ENCODE data around the gene OR2H1. TPM values are rescaled to one million over a fixed set of nuclear protein-coding genes. Genes with fewer than 3 reads are reported as not detected.

The OR2H1 gene
- total and polyA plus RNA-seq, 2 donors (not counting 1 experiment from before 2014, with no cell fraction given) = not detected

DNA sequence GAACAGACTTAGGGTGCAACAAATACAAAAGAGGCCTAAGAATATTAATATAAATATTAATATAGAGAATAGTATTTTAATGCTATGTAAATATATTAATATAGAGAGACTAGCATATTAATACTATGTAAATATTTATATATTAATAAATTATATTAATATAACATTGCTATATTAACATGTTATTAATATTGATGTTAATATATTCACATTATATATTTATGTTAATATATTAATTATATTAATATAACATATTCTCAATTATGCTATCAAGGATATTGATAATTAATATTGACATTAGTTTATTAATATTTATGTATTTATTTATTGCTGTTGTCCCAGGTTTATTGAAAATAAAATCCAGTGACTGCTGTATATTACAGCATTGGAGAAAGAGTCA lies 31.9 kb downstream of the OR2H1 start:
- no peak overlapping the region for H3K9ac ChIP-seq (ENCODE audit: low read length)
- H3K4me3 ChIP-seq (ENCODE audit: control extremely low read depth in 1 of 5, extremely low read depth in 1 of 5, insufficient read depth in 1 of 5, low read depth in 2 of 5, low read length in 4 of 5) = no peak overlapping the region
- TF ChIP-seq, protein P1, sequence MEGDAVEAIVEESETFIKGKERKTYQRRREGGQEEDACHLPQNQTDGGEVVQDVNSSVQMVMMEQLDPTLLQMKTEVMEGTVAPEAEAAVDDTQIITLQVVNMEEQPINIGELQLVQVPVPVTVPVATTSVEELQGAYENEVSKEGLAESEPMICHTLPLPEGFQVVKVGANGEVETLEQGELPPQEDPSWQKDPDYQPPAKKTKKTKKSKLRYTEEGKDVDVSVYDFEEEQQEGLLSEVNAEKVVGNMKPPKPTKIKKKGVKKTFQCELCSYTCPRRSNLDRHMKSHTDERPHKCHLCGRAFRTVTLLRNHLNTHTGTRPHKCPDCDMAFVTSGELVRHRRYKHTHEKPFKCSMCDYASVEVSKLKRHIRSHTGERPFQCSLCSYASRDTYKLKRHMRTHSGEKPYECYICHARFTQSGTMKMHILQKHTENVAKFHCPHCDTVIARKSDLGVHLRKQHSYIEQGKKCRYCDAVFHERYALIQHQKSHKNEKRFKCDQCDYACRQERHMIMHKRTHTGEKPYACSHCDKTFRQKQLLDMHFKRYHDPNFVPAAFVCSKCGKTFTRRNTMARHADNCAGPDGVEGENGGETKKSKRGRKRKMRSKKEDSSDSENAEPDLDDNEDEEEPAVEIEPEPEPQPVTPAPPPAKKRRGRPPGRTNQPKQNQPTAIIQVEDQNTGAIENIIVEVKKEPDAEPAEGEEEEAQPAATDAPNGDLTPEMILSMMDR (IDR thresholded peaks at IDR 0.05) = no peak
- TF ChIP-seq EZH2 (IDR thresholded peaks at IDR 0.05; ENCODE audit: borderline replicate concordance, insufficient read depth, low read depth, low read length, poor library complexity, severe bottlenecking) = no peak
- DNase-seq (no peak), ATAC-seq (ENCODE audit: low read depth) (no peak)
- H3K9me3 ChIP-seq (ENCODE audit: control extremely low read depth in 1 of 3, control insufficient read depth in 2 of 3, insufficient read depth in 1 of 3, low read length in 2 of 3) = no peaks in the 10 kb centered on the region
- ChIA-PET CTCF (no interaction called here), POLR2A (no interaction called here)
- H3K4me1 Mint-ChIP-seq = no peaks in the 10 kb centered on the region
- H2AFZ ChIP-seq (ENCODE audit: insufficient read depth, low read depth, low read length, poor library complexity, severe bottlenecking) = no peak overlapping the region
- no peaks in the 10 kb centered on the region for H3K36me3 ChIP-seq (replicated peaks in 1 of 2; ENCODE audit: control extremely low read depth in 1 of 2, control insufficient read depth in 1 of 2, extremely low read depth in 1 of 2, insufficient read depth in 2 of 2, low read length in 1 of 2)
- H3K27me3 ChIP-seq (replicated peaks in 1 of 4; ENCODE audit: control extremely low read depth in 1 of 4, control insufficient read depth in 3 of 4, insufficient read depth in 4 of 4, low read length in 3 of 4) = peaks cover 0 to 9% (median 2%) of the 10 kb centered on the region in 4 experiments
- H4K20me1 ChIP-seq (ENCODE audit: control insufficient read depth, insufficient read depth, low read length, poor library complexity, severe bottlenecking) = no peaks in the 10 kb centered on the region
- no peak overlapping the region for H3K27ac Mint-ChIP-seq
- no peak overlapping the region for H3K4me3 Mint-ChIP-seq
- H3K4me2 ChIP-seq (replicated peaks; ENCODE audit: low read depth, low read length, poor library complexity, severe bottlenecking) = no peak overlapping the region
- no peaks in the 10 kb centered on the region for H3K9me3 Mint-ChIP-seq (ENCODE audit: insufficient read depth)
- no peaks in the 10 kb centered on the region for H3K79me2 ChIP-seq (ENCODE audit: control insufficient read depth, insufficient read depth, low read length)
- intact Hi-C loops (cut with micrococcal nuclease) = no loop called here
- no peaks in the 10 kb centered on the region for H3K4me1 ChIP-seq (ENCODE audit: control insufficient read depth in 2 of 2, insufficient read depth in 2 of 2, low read length in 2 of 2)
- no peak overlapping the region for H3K27ac ChIP-seq (ENCODE audit: low read length in 2 of 2)
- H3K27me3 Mint-ChIP-seq = peaks cover 29% of the 10 kb centered on the region

DNA sequence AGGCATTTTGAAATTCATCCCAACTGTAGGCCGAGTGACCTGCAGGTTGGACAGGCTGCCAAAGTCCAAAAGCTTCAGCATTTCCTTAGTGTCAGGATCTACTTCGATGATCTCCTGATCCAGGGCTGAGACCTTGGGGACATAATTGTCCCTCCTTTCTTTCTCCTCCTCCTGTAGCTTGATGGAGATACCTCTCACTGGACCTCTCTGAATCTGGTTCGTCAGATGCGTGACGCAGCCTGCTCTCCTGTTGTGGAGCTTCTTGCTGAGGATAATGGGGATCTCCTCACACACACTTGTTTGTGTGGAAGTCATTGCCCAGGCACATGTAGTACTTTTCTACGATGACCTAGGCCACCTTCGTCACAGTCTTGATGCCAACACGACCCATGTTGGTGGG lies 32.3 kb downstream of the OR2H1 start:
- Histone ChIP-seq H3K4me1 (ENCODE audit: control insufficient read depth in 2 of 2, insufficient read depth in 2 of 2, low read length in 2 of 2) (no peaks in the 10 kb centered on the region), H3K4me3 (ENCODE audit: control extremely low read depth in 1 of 5, extremely low read depth in 1 of 5, insufficient read depth in 1 of 5, low read depth in 2 of 5, low read length in 4 of 5) (no peak overlapping the region), H3K4me2 (replicated peaks; ENCODE audit: low read depth, low read length, poor library complexity, severe bottlenecking) (no peak overlapping the region), H3K36me3 (replicated peaks in 1 of 2; ENCODE audit: control extremely low read depth in 1 of 2, control insufficient read depth in 1 of 2, extremely low read depth in 1 of 2, insufficient read depth in 2 of 2, low read length in 1 of 2) (no peaks in the 10 kb centered on the region), H2AFZ (ENCODE audit: insufficient read depth, low read depth, low read length, poor library complexity, severe bottlenecking) (no peak overlapping the region), H4K20me1 (ENCODE audit: control insufficient read depth, insufficient read depth, low read length, poor library complexity, severe bottlenecking) (no peaks in the 10 kb centered on the region), H3K9ac (ENCODE audit: low read length) (no peak overlapping the region), H3K9me3 (ENCODE audit: control extremely low read depth in 1 of 3, control insufficient read depth in 2 of 3, insufficient read depth in 1 of 3, low read length in 2 of 3) (no peaks in the 10 kb centered on the region), H3K27me3 (replicated peaks in 1 of 4; ENCODE audit: control extremely low read depth in 1 of 4, control insufficient read depth in 3 of 4, insufficient read depth in 4 of 4, low read length in 3 of 4) (peaks cover 0 to 9% (median 2%) of the 10 kb centered on the region in 4 experiments), H3K27ac (ENCODE audit: low read length in 2 of 2) (no peak overlapping the region), H3K79me2 (ENCODE audit: control insufficient read depth, insufficient read depth, low read length) (no peaks in the 10 kb centered on the region)
- 100% methylated on average over 2 of the region's 8 CpGs for WGBS (ENCODE audit: insufficient coverage)
- intact Hi-C loops (cut with micrococcal nuclease) = no loop called here
- Mint-ChIP-seq H3K9me3 (ENCODE audit: insufficient read depth) (no peaks in the 10 kb centered on the region), H3K27me3 (peaks cover 29% of the 10 kb centered on the region), H3K4me1 (no peaks in the 10 kb centered on the region), H3K4me3 (no peak overlapping the region), H3K27ac (no peak overlapping the region)
- TF ChIP-seq EZH2 (IDR thresholded peaks at IDR 0.05; ENCODE audit: borderline replicate concordance, insufficient read depth, low read depth, low read length, poor library complexity, severe bottlenecking) = no peak
- TF ChIP-seq, protein P1 (IDR thresholded peaks at IDR 0.05) = no peak
- ATAC-seq (ENCODE audit: low read depth) = no peak
- POLR2A ChIA-PET = no interaction called here
- CTCF ChIA-PET = no interaction called here
- no peak for DNase-seq

Data from B cell (primary cell).